Stimulated activated memory B cell treated with anti-CD40 and anti-IgM and Interleukin-4, amounts not matched to agents 10 μg/mL and 1 μg/mL and 100 μg/mL, for 72 hours (primary cell): ENCODE measurements around the gene SERPINA3.
"Not testable (repeated sequence)": the region's sequence is repeated elsewhere in the genome, so short reads cannot be mapped to it uniquely, and the experiment has no call there.

Experiments
- ATAC-seq: fragments of 150-1000 bp; cut with Tn5 transposase; 2 replicates; pipeline ENCODE4 v1.10.0; 2021
- H3K27ac Mint-ChIP-seq: one replicate; pipeline ENCODE4 v1.8.0; 2022; ENCODE audit warnings: mild to moderate bottlenecking, mixed read lengths
- H3K27me3 Mint-ChIP-seq: one replicate; pipeline ENCODE4 v1.8.0; 2022; ENCODE audit warnings: mixed read lengths
- H3K36me3 Mint-ChIP-seq: one replicate; pipeline ENCODE4 v1.8.0; 2022; ENCODE audit warnings: mixed read lengths
- H3K4me1 Mint-ChIP-seq: one replicate; pipeline ENCODE4 v1.8.0; 2022; ENCODE audit warnings: mixed read lengths
- H3K4me3 Mint-ChIP-seq: one replicate; pipeline ENCODE4 v1.8.0; 2022; ENCODE audit warnings: mild to moderate bottlenecking, moderate library complexity, mixed read lengths
- H3K9me3 Mint-ChIP-seq: one replicate; pipeline ENCODE4 v1.8.0; 2022; ENCODE audit warnings: mixed read lengths

Gene SERPINA3

GRCh38 chr14:94596361-94596760, 15.8 kb upstream of the SERPINA3 start:
- Mint-ChIP-seq H3K36me3 (no peaks in the 10 kb centered on the region), H3K9me3 (peaks cover 6% of the 10 kb centered on the region), H3K27ac (no peak overlapping the region), H3K4me3 (no peak overlapping the region), H3K27me3 (peaks cover 24% of the 10 kb centered on the region), H3K4me1 (no peaks in the 10 kb centered on the region)
- no peak for ATAC-seq

- no peaks in the 10 kb centered on the region for H3K36me3 Mint-ChIP-seq
- no peak overlapping the region for H3K4me3 Mint-ChIP-seq
- H3K27ac Mint-ChIP-seq, result no peak overlapping the region
- no peaks in the 10 kb centered on the region for H3K4me1 Mint-ChIP-seq
- ATAC-seq, result no peak
- peaks cover 4% of the 10 kb centered on the region for H3K9me3 Mint-ChIP-seq
- peaks cover 25% of the 10 kb centered on the region for H3K27me3 Mint-ChIP-seq
These were observed 14.4 kb upstream of the SERPINA3 start for GRCh38 chr14:94597788-94598187.

- no peak for ATAC-seq
- Mint-ChIP-seq H3K27me3 (peaks cover 25% of the 10 kb centered on the region), H3K36me3 (no peaks in the 10 kb centered on the region), H3K9me3 (peaks cover 4% of the 10 kb centered on the region), H3K4me1 (no peaks in the 10 kb centered on the region), H3K4me3 (no peak overlapping the region), H3K27ac (no peak overlapping the region)
These were observed 13.7 kb upstream of the SERPINA3 start for GRCh38 chr14:94598506-94598815.

GRCh38 chr14:94598816-94599655, 13.2 kb upstream of the SERPINA3 start:
- no peaks in the 10 kb centered on the region for H3K36me3 Mint-ChIP-seq
- no peaks in the 10 kb centered on the region for H3K4me1 Mint-ChIP-seq
- peaks cover 25% of the 10 kb centered on the region for H3K27me3 Mint-ChIP-seq
- no peak overlapping the region for H3K27ac Mint-ChIP-seq
- no peak overlapping the region for H3K4me3 Mint-ChIP-seq
- H3K9me3 Mint-ChIP-seq, result peaks cover 4% of the 10 kb centered on the region
- ATAC-seq, result no peak

GRCh38 chr14:94599656-94600004, 12.6 kb upstream of the SERPINA3 start:
- Mint-ChIP-seq H3K4me3 (no peak overlapping the region), H3K27ac (no peak overlapping the region), H3K27me3 (peaks cover 24% of the 10 kb centered on the region), H3K36me3 (no peaks in the 10 kb centered on the region), H3K4me1 (no peaks in the 10 kb centered on the region), H3K9me3 (peaks cover 4% of the 10 kb centered on the region)
- no peak for ATAC-seq

GRCh38 chr14:94600148-94600545, 12.0 kb upstream of the SERPINA3 start:
- H3K36me3 Mint-ChIP-seq, result no peaks in the 10 kb centered on the region
- no peak overlapping the region for H3K4me3 Mint-ChIP-seq
- no peak for ATAC-seq
- no peak overlapping the region for H3K27ac Mint-ChIP-seq
- no peaks in the 10 kb centered on the region for H3K4me1 Mint-ChIP-seq
- peaks cover 19% of the 10 kb centered on the region for H3K27me3 Mint-ChIP-seq
- H3K9me3 Mint-ChIP-seq, result peaks cover 4% of the 10 kb centered on the region

GRCh38 chr14:94601884-94602391, 10.3 kb upstream of the SERPINA3 start:
- Mint-ChIP-seq H3K4me1 (no peaks in the 10 kb centered on the region), H3K4me3 (no peak overlapping the region), H3K9me3 (peaks cover 4% of the 10 kb centered on the region), H3K27ac (no peak overlapping the region), H3K36me3 (no peaks in the 10 kb centered on the region), H3K27me3 (peaks cover 9% of the 10 kb centered on the region)
- no peak for ATAC-seq

- peaks cover 8% of the 10 kb centered on the region for H3K9me3 Mint-ChIP-seq
- no peak overlapping the region for H3K4me3 Mint-ChIP-seq
- no peak for ATAC-seq
- H3K4me1 Mint-ChIP-seq, result no peaks in the 10 kb centered on the region
- no peaks in the 10 kb centered on the region for H3K36me3 Mint-ChIP-seq
- no peak overlapping the region for H3K27ac Mint-ChIP-seq
- H3K27me3 Mint-ChIP-seq, result peaks cover 9% of the 10 kb centered on the region
These were observed 9.5 kb upstream of the SERPINA3 start for GRCh38 chr14:94602722-94603121.

- no peak for ATAC-seq
- H3K27me3 Mint-ChIP-seq, result peaks cover 9% of the 10 kb centered on the region
- H3K27ac Mint-ChIP-seq, result no peak overlapping the region
- H3K4me3 Mint-ChIP-seq, result no peak overlapping the region
- H3K36me3 Mint-ChIP-seq, result no peaks in the 10 kb centered on the region
- no peaks in the 10 kb centered on the region for H3K4me1 Mint-ChIP-seq
- peaks cover 16% of the 10 kb centered on the region for H3K9me3 Mint-ChIP-seq
These were observed 6.8 kb upstream of the SERPINA3 start for GRCh38 chr14:94605361-94605760.

GRCh38 chr14:94608966-94609365, 3.2 kb upstream of the SERPINA3 start:
- not testable (repeated sequence) for ATAC-seq, H3K4me3 Mint-ChIP-seq, H3K4me1 Mint-ChIP-seq, H3K27me3 Mint-ChIP-seq, H3K27ac Mint-ChIP-seq, H3K36me3 Mint-ChIP-seq
- H3K9me3 Mint-ChIP-seq, result peaks cover 12% of the 10 kb centered on the region

GRCh38 chr14:94611179-94611578, 1.0 kb upstream of the SERPINA3 start:
- Mint-ChIP-seq H3K9me3 (peaks cover 13% of the 10 kb centered on the region), H3K36me3 (no peaks in the 10 kb centered on the region), H3K27ac (no peak overlapping the region), H3K4me1 (no peaks in the 10 kb centered on the region), H3K27me3 (no peaks in the 10 kb centered on the region), H3K4me3 (no peak overlapping the region)
- ATAC-seq, result no peak

GRCh38 chr14:94612580-94613554, 676 bp downstream of the SERPINA3 start:
- Mint-ChIP-seq H3K36me3 (no peaks in the 10 kb centered on the region), H3K27me3 (no peaks in the 10 kb centered on the region), H3K27ac (no peak overlapping the region), H3K9me3 (peaks cover 17% of the 10 kb centered on the region), H3K4me1 (no peaks in the 10 kb centered on the region), H3K4me3 (no peak overlapping the region)
- no peak for ATAC-seq

GRCh38 chr14:94613720-94614644, 1.8 kb downstream of the SERPINA3 start:
- Mint-ChIP-seq H3K4me3 (no peak overlapping the region), H3K9me3 (peaks cover 22% of the 10 kb centered on the region), H3K36me3 (no peaks in the 10 kb centered on the region)

GRCh38 chr14:94614802-94615201, 2.6 kb downstream of the SERPINA3 start:
- H3K4me1 Mint-ChIP-seq, result no peaks in the 10 kb centered on the region
- H3K9me3 Mint-ChIP-seq, result peaks cover 17% of the 10 kb centered on the region
- H3K4me3 Mint-ChIP-seq, result no peak overlapping the region
- H3K27me3 Mint-ChIP-seq, result no peaks in the 10 kb centered on the region
- H3K36me3 Mint-ChIP-seq, result no peaks in the 10 kb centered on the region
- H3K27ac Mint-ChIP-seq, result no peak overlapping the region
- ATAC-seq, result no peak

More at GRCh38 chr14:94613720-94614644, 1.8 kb downstream of the SERPINA3 start:
- Mint-ChIP-seq H3K27ac (no peak overlapping the region), H3K4me1 (no peaks in the 10 kb centered on the region), H3K27me3 (no peaks in the 10 kb centered on the region)
- ATAC-seq, result no peak

GRCh38 chr14:94615254-94615653, 3.1 kb downstream of the SERPINA3 start:
- Mint-ChIP-seq H3K9me3 (peaks cover 21% of the 10 kb centered on the region), H3K4me3 (no peak overlapping the region), H3K27me3 (no peaks in the 10 kb centered on the region), H3K36me3 (no peaks in the 10 kb centered on the region), H3K27ac (no peak overlapping the region), H3K4me1 (no peaks in the 10 kb centered on the region)
- no peak for ATAC-seq
